CD4-positive, alpha-beta T cell (primary cell): ENCODE results near the gene TUBB6. TPM values are rescaled to one million over a fixed set of nuclear protein-coding genes. Genes with fewer than 3 reads are reported as not detected.

Experiments used
- ATAC-seq: fragments of 200-7000 bp; cut with Tn5 transposase; one replicate; pipeline ENCODE4 v1.10.0; 2022; ENCODE audit warnings: mild to moderate bottlenecking; ENCODE audit not compliant: poor library complexity
- CTCF ChIA-PET: fragments of 350-600 bp; sonication (Branson Sonifier 250); formaldehyde crosslinking; loops from one replicate; lab custom pipeline; 2021; ENCODE audit warnings: antibody characterized with exemption, inconsistent platforms; lab: Charles Lee
- POLR2A ChIA-PET: fragments of 350-600 bp; sonication (Branson Sonifier 250); formaldehyde crosslinking; loops from one replicate; lab custom pipeline; 2021; ENCODE audit warnings: antibody characterized with exemption, inconsistent platforms; lab: Charles Lee
- DNase-seq, 14 experiments: peaks; one replicate each; pipeline ENCODE4 v3.0.0-alpha.2; 2013 to 2020; ENCODE audit warnings: mixed read lengths in 2 of 14
- H3K27ac ChIP-seq, 2 donors: one replicate each; pipeline versions ENCODE4 v1.5.1 to v1.7.0; 2013; ENCODE audit warnings: low read length in 2 of 2, low read depth in 1 of 2, mild to moderate bottlenecking in 1 of 2
- H3K27me3 ChIP-seq, 2 experiments: 1 replicate in 1 of 2; 2 replicates in 1 of 2; pipeline versions ENCODE4 v1.6.1 to v1.7.0; 2013; ENCODE audit warnings: low read length in 2 of 2, control low read depth in 1 of 2, mild to moderate bottlenecking in 1 of 2, moderate library complexity in 1 of 2; ENCODE audit not compliant: insufficient read depth in 2 of 2, control insufficient read depth in 1 of 2
- H3K36me3 ChIP-seq: one replicate; pipeline ENCODE4 v1.6.1; 2013; ENCODE audit warnings: low read length, control low read depth; ENCODE audit not compliant: insufficient read depth
- H3K4me1 ChIP-seq: one replicate; pipeline ENCODE4 v1.6.1; 2013; ENCODE audit warnings: low read length, control low read depth; ENCODE audit not compliant: insufficient read depth
- H3K4me3 ChIP-seq: one replicate; pipeline ENCODE4 v1.5.1; 2013; ENCODE audit warnings: mild to moderate bottlenecking, low read length, moderate library complexity
- H3K9me3 ChIP-seq, 2 experiments: 1 replicate in 1 of 2; 2 replicates in 1 of 2; pipeline versions ENCODE4 v1.6.1 to v1.7.0; 2013; ENCODE audit warnings: low read length in 2 of 2, mild to moderate bottlenecking in 2 of 2, control low read depth in 1 of 2, moderate library complexity in 1 of 2; ENCODE audit not compliant: control insufficient read depth in 1 of 2, insufficient read depth in 1 of 2
- H3K27ac Mint-ChIP-seq: one replicate; pipeline ENCODE4 v1.8.0; 2020; ENCODE audit warnings: mixed read lengths
- H3K27me3 Mint-ChIP-seq: one replicate; pipeline ENCODE4 v1.8.0; 2021; ENCODE audit warnings: mixed read lengths
- H3K36me3 Mint-ChIP-seq: one replicate; pipeline ENCODE4 v1.8.0; 2021; ENCODE audit warnings: low read depth, mixed read lengths
- H3K4me1 Mint-ChIP-seq: one replicate; pipeline ENCODE4 v1.8.0; 2021; ENCODE audit warnings: low read depth, mixed read lengths
- H3K4me3 Mint-ChIP-seq: one replicate; pipeline ENCODE4 v1.8.0; 2020; ENCODE audit warnings: mild to moderate bottlenecking, mixed read lengths
- H3K9me3 Mint-ChIP-seq: one replicate; pipeline ENCODE4 v1.8.0; 2020; ENCODE audit warnings: mixed read lengths
- intact Hi-C, 2 experiments: fragments of 100-400 bp; cut with DNase I in 1 of 2; cut with micrococcal nuclease in 1 of 2; formaldehyde crosslinking; loops; one replicate each; pipeline versions ENCODE4 v1.15.1 to v1.9.0; 2023 to 2025; cut with DNase I, micrococcal nuclease
- total RNA-seq, 174 experiments: library from RNA in 2 of 174; stranded (reverse) in 2 of 174; gene quantifications; one replicate each; pipeline ENCODE4 v1.2.3 and lab custom pipeline; 2021 to 2026
- TF ChIP-seq, protein P1 (sequence below): fragments of 200-600 bp; IDR thresholded peaks from one replicate; pipeline ENCODE4 v1.8.0; 2022; ENCODE audit warnings: antibody characterized with exemption, mild to moderate bottlenecking

TUBB6 gene
- total RNA-seq, 2 experiments from 2014 or later, result 0.88 to 0.98 TPM

DNA sequence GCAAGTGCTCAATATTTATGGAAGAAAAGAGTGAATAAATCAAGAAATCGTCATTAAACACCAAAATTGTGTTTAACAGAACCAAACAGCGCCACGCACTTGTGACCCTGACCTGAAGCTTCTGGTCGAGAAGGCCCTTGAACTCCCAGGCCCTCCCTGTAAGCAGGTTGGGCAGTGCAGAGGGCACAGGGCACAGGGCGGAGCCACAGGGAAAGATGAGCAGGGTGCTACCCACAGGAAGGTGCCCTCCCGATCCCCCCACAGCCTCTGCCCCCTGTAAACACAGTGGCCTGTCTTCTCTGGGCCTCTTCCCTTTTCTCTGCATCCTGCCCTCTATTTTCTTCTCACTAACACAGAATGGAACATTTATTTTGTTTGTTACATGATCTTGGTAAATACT lies 16.9 kb upstream of the TUBB6 start:
- Mint-ChIP-seq H3K4me3 (no peak overlapping the region), H3K27ac (no peak overlapping the region), H3K27me3 (peaks cover 45% of the 10 kb centered on the region), H3K4me1 (no peaks in the 10 kb centered on the region), H3K36me3 (no peaks in the 10 kb centered on the region), H3K9me3 (no peaks in the 10 kb centered on the region)
- intact Hi-C loops, result no loop called here
- DNase-seq (no peak), ATAC-seq (no peak)
- Histone ChIP-seq H3K27me3 (peaks cover 28 to 41% of the 10 kb centered on the region in 2 experiments), H3K36me3 (no peaks in the 10 kb centered on the region), H3K27ac (no peak overlapping the region), H3K9me3 (peaks cover 0 to 12% of the 10 kb centered on the region in 2 experiments), H3K4me1 (peaks cover 9% of the 10 kb centered on the region), H3K4me3 (no peak overlapping the region)
- TF ChIP-seq, protein P1, sequence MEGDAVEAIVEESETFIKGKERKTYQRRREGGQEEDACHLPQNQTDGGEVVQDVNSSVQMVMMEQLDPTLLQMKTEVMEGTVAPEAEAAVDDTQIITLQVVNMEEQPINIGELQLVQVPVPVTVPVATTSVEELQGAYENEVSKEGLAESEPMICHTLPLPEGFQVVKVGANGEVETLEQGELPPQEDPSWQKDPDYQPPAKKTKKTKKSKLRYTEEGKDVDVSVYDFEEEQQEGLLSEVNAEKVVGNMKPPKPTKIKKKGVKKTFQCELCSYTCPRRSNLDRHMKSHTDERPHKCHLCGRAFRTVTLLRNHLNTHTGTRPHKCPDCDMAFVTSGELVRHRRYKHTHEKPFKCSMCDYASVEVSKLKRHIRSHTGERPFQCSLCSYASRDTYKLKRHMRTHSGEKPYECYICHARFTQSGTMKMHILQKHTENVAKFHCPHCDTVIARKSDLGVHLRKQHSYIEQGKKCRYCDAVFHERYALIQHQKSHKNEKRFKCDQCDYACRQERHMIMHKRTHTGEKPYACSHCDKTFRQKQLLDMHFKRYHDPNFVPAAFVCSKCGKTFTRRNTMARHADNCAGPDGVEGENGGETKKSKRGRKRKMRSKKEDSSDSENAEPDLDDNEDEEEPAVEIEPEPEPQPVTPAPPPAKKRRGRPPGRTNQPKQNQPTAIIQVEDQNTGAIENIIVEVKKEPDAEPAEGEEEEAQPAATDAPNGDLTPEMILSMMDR, result no peak
- ChIA-PET POLR2A (no interaction called here), CTCF (no interaction called here)

DNA sequence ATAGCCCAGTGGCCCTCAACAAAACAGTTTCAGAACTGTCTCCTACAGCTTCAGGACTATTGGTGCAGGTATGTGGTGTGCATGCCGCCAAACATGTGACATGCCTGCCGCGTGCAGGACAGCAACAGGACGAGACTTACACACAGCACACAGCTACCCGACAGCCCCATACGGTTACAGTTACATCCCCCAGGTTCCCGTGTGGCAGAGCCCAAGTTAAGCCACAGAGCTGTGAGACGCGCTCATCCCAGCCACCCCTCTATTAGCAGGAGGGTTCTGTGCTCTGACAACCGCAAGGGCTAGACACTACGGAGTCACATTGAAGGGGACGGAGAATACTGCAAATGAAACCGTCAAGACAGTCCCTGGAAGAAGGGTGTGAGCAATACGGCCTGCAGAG lies 16.4 kb upstream of the TUBB6 start:
- DNase-seq (no peak), ATAC-seq (no peak)
- peaks cover 49% of the 10 kb centered on the region for H3K27me3 Mint-ChIP-seq
- no peak overlapping the region for H3K4me3 Mint-ChIP-seq
- TF ChIP-seq, protein P1, result no peak
- Histone ChIP-seq H3K9me3 (peaks cover 0 to 12% of the 10 kb centered on the region in 2 experiments), H3K27me3 (peaks cover 28 to 41% of the 10 kb centered on the region in 2 experiments), H3K27ac (no peak overlapping the region), H3K36me3 (no peaks in the 10 kb centered on the region), H3K4me3 (no peak overlapping the region), H3K4me1 (peaks cover 9% of the 10 kb centered on the region)
- no peaks in the 10 kb centered on the region for H3K36me3 Mint-ChIP-seq
- H3K9me3 Mint-ChIP-seq, result no peaks in the 10 kb centered on the region
- intact Hi-C loops, result no loop called here
- H3K4me1 Mint-ChIP-seq, result no peaks in the 10 kb centered on the region
- POLR2A ChIA-PET, result no interaction called here
- CTCF ChIA-PET, result no interaction called here
- H3K27ac Mint-ChIP-seq, result no peak overlapping the region

DNA sequence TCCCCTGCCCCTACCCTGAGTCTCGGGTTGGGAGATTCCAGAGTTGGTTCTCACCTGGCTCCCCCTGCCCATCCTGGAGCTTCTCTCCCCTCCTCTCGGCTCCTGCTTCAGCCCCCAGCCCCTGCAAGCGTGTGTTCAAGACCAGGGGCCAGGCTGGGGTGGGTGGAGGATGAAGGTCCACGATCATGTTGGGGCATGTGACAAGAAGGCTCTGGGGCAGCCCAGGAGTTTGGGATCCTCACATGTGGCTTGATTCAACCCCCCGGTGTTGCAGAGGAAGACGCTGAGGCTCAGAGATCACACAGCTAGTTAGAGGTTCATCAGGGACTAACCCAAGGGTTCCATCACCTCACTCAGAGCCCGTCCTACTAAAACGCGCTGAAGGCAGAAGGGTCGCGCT lies 14.2 kb upstream of the TUBB6 start:
- ChIA-PET POLR2A (no interaction called here), CTCF (no interaction called here)
- Mint-ChIP-seq H3K27me3 (peaks cover 39% of the 10 kb centered on the region), H3K9me3 (no peaks in the 10 kb centered on the region), H3K36me3 (no peaks in the 10 kb centered on the region), H3K4me3 (no peak overlapping the region), H3K4me1 (no peaks in the 10 kb centered on the region), H3K27ac (no peak overlapping the region)
- Histone ChIP-seq H3K36me3 (no peaks in the 10 kb centered on the region), H3K27ac (no peak overlapping the region), H3K4me1 (no peaks in the 10 kb centered on the region), H3K27me3 (peaks cover 11 to 21% of the 10 kb centered on the region in 2 experiments), H3K4me3 (no peak overlapping the region), H3K9me3 (no peaks in the 10 kb centered on the region)
- TF ChIP-seq, protein P1, result no peak
- DNase-seq, result no peak
- intact Hi-C loops, result no loop called here
- ATAC-seq, result no peak
